Thyroid gland (tissue), 4 donors: Measurements from ENCODE around the gene LHCGR.

Experiments
- POLR2A ChIP-seq, 2 donors: fragments of 450-650 bp; IDR thresholded peaks; one replicate each; pipeline ENCODE4 v1.6.1; 2017; ENCODE audit warnings: antibody characterized with exemption in 2 of 2, mild to moderate bottlenecking in 2 of 2, moderate library complexity in 1 of 2
- TF ChIP-seq, protein P1 (sequence below), 6 experiments: fragments of 200-600 bp in 3 of 6; fragments of 450-650 bp in 3 of 6; sonication (generic) in 3 of 6; IDR thresholded peaks; one replicate each; pipeline ENCODE4 v1.5.1; 2016 to 2019; ENCODE audit warnings: antibody characterized with exemption in 6 of 6, mild to moderate bottlenecking in 2 of 6, inconsistent platforms in 1 of 6, moderate library complexity in 1 of 6

- TF ChIP-seq, protein P1, sequence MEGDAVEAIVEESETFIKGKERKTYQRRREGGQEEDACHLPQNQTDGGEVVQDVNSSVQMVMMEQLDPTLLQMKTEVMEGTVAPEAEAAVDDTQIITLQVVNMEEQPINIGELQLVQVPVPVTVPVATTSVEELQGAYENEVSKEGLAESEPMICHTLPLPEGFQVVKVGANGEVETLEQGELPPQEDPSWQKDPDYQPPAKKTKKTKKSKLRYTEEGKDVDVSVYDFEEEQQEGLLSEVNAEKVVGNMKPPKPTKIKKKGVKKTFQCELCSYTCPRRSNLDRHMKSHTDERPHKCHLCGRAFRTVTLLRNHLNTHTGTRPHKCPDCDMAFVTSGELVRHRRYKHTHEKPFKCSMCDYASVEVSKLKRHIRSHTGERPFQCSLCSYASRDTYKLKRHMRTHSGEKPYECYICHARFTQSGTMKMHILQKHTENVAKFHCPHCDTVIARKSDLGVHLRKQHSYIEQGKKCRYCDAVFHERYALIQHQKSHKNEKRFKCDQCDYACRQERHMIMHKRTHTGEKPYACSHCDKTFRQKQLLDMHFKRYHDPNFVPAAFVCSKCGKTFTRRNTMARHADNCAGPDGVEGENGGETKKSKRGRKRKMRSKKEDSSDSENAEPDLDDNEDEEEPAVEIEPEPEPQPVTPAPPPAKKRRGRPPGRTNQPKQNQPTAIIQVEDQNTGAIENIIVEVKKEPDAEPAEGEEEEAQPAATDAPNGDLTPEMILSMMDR (IDR thresholded peaks at IDR 0.05): no peak
- TF ChIP-seq POLR2A (IDR thresholded peaks at IDR 0.05): no peak
These were observed 35.1 kb upstream of the LHCGR start for GRCh38 chr2:48790407-48791170.
